AML-193 (cell line): ENCODE data around the gene LMF2.

Source experiments
- DNase-seq, 2 experiments: peaks; one replicate each; lab custom pipeline; 2025; lab: John Stamatoyannopoulos, UW

The LMF2 gene

GRCh38 chr22:50504369-50505211 is 2.9 kb downstream of the LMF2 start:
- DNase-seq, result no peak

DNA sequence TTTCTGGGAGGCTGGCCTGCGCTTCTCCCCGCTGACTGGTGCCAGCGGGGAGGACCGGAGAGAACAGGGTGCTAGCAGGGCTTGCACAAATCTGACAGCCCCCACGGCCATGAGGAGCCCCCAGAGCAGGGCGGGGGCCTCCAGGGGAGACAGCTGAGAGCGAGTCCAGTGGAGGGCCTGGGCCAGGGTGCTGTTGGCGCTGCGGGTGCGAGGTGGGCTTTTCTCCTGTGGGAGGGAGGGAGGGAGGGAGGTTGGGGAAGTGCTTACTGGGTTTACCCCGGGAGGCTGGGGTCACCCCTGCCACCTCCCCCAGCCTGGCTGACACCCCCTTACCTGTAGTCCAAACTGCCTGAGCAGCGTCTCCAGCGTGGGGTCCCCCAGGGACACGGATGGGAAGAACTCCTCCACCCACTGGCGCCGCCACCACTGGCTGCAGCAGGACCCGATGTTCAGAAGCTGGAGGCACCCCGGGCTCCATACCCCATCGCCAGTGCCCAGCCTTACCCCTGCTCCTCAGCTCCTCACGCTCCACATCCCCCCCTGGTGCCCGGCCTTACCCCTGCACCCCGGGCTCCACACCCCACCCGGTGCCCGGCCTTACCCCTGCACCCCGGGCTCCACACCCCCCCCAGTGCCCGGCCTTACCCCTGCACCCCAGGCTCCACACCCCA is 3.9 kb downstream of the LMF2 start:
- DNase-seq, result no peak

DNA sequence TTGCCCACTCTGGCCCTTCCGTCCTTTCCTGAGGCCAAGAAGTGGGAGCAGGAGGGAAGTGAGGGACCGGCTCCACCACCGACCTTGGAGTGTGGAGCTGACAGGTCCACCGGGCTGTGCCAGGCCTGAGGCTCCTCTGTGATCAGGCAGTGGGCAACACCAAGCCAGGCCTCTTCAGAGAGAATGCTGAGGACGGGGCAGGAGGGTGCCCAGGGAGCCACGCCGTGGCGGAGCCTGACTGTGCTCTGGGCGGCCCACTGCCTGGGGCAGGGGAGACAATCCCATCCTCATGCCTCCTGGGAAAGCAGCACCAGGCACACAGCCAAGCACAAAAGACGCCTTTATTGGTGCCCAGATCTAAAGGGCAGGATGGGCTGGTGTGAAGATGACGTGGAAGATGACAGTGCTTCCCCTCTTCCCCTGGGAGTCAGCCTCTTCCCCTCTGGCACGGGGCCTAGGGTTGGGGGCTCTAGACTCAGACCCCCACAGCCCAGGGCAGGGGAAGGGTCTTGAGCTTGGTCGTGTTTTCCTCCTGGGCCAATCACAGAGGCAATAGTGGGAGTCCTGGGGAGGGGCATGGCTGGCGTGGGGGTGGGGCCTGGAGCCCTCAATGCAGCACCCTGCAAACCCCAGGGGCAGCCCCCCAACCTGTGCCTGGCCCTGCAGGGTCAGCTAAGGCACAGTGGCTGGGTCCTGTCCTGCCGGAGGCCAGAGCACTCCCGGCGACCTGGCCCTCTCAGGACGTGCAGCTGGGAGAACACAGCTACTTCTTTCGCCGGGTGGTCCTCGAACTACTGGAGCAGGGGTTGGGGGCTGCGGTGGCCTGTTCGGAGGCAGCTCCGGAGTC is 4.7 kb downstream of the LMF2 start:
- no peak for DNase-seq

DNA sequence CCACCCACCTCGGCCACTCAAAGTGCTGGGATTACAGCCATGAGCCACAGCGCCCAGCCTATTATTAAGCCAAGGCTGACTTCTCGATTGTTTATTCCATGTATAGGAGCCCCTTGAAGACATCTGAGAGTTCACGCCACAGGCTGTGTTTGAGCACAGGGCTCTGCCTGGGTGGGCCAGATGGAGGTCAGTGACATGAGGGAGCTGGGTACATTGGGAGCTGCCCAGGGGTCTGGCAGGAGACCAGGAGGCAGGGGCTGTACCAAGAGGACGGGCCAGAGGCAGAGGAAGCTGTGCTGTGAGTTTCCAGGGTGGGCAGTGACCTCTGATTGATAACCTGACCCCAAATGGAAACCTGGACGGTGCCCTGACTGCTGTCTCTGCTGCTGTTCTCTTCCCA is 5.4 kb downstream of the LMF2 start:
- no peak for DNase-seq

GRCh38 chr22:50500452-50500851 is 7.0 kb downstream of the LMF2 start:
- DNase-seq, result no peak

GRCh38 chr22:50498322-50498890 is 9.1 kb downstream of the LMF2 start:
- peak; percentile 51 to 67 for DNase-seq

DNA sequence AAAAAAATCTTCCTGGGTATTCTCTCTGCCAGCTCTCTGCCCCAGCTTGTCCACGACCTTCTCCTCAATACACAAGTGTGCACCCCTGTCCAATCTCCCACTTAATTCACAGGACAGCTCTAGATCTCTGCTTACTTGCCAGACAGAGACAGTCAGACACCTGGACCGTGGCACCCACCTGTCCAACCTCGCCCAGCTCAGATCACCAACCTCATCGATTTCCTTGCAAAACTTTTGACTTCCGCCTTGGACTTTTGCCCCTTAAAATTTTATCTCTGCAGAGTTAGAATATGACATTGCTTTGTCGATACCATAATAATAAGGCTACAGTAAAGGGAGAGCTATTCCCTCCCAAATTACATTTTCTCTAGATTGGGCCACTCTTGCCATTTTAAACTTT is 10.4 kb downstream of the LMF2 start:
- no peak for DNase-seq

- DNase-seq, result peak; percentile 6 to 40
These were observed 16.8 kb downstream of the LMF2 start for GRCh38 chr22:50490531-50491308.

- no peak for DNase-seq
These were observed 17.9 kb downstream of the LMF2 start for GRCh38 chr22:50489363-50490243.

DNA sequence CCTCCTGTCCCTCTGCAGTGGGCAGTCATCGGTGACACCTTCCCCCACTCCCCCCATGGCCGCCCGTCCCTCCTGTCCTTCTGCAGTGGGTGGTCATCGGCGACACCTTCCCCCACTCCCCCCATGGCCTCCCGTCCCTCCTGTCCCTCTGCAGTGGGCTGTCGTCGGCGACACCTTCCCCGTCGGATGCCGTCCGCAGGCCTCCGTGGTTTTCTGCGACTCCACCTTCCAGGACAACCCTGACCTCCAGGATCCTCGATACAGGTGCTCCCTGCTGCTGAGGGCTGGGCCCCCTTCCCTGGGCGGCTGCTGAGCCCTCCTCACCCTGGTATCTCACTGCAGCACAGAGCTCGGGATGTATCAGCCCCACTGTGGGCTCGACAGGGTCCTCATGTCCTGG is 18.6 kb downstream of the LMF2 start:
- no peak for DNase-seq

- DNase-seq, result no peak
These were observed 19.4 kb downstream of the LMF2 start for GRCh38 chr22:50488006-50488677.

DNA sequence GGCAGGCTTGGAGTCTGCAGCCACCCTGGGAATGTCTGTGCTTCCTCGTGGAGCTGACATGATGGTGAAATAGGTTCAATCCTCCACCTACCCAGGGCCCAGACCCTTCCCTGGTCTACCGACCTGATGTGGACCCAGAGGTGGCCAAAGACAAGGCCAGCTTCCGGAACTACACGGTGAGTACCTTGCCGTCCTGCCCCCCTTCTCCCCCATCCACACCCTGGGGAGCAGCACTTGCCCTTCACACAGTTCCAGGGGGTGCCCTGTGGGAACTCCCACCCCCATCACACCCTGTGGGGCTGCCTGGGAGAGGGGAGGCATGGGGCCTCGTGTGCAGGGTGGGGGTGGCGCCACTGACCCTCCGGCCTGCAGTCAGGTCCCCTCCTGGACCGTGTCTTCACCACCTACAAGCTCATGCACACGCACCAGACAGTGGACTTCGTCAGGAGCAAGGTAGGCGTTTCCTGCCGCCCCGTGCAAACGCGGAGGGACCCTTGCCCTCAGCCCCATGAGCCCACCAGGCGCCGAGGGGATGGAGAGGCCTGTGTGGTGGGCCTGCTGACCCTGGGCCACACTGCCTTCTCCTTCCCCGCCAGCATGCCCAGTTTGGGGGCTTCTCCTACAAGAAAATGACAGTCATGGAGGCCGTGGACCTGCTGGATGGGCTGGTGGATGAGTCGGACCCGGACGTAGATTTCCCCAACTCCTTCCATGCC is 20.1 kb downstream of the LMF2 start:
- no peak for DNase-seq

- DNase-seq, result no peak
These were observed 20.8 kb downstream of the LMF2 start, which contains the start of gene MIOX for GRCh38 chr22:50486561-50487289. Gene MIOX (plus strand): TSS chr22:50486859. CDS start chr22:50486898, 39 bp downstream.

GRCh38 chr22:50485221-50486131 is 22.0 kb downstream of the LMF2 start:
- no peak for DNase-seq

GRCh38 chr22:50483977-50484853 is 23.3 kb downstream of the LMF2 start:
- DNase-seq, result no peak

DNA sequence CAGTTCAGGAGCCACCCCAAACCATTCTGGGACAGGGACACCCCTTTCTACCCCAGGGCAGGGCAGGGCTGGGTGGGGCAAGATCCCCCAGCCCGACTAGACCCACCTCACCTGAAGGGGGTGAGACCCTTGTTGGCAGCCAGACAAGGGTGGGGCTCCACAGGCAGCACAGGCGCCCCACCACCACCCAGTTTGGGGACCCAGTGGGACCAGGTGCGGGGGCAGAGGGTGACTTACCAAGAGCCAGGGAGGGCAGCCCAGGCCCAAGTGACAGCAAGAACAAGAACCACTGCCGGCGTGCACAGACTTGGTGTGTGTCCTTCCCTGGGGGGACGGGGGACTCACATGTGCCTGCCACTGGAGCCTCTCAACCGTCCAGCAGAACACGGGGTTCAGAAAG is 23.9 kb downstream of the LMF2 start:
- DNase-seq, result no peak
